ENCODE results near the gene DDR2.

DDR2 gene

DNA sequence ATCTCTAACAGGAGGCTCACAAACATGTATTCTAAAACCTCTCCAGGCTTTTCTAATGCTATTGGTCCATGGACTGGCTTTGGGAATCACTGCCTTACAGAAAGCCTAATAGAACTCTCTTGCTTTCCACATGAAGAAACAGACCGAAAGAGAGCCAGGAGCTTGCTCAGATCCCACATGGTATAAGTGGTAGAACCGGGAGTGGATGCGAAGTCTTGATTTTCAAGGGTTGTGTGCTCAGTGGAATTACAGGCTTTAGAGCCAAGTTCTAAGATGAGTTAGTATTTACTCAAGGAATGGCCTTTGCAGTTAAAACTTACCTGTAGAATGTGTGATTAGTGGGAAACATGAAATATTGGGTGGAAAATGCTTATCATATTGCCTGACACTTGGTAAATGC is 103.9 kb downstream of the DDR2 start:
- Histone ChIP-seq H3K9ac (ENCODE audit: low read length) (no peak overlapping the region), H3K27me3 (ENCODE audit: control insufficient read depth in 1 of 2, insufficient read depth in 1 of 2, low read length in 2 of 2) (no peaks in the 10 kb centered on the region), H3K4me1 (ENCODE audit: control insufficient read depth, insufficient read depth, low read depth, low read length) (peaks cover 4% of the 10 kb centered on the region), H3K79me1 (replicated peaks; ENCODE audit: low read length, poor library complexity, severe bottlenecking) (peaks cover 6% of the 10 kb centered on the region), H2AFZ (ENCODE audit: low read depth, low read length) (no peak overlapping the region), H3K4ac (ENCODE audit: low read depth in 1 of 2, low read length in 2 of 2) (no peak overlapping the region), H2BK120ac (ENCODE audit: low read depth, low read length) (no peak overlapping the region), H2BK15ac (ENCODE audit: low read depth, poor library complexity, severe bottlenecking) (no peak overlapping the region), H3K36me3 (ENCODE audit: control insufficient read depth in 1 of 2, insufficient read depth in 2 of 2, low read depth in 1 of 2, low read length in 2 of 2) (peaks cover 0 to 60% of the 10 kb centered on the region in 2 experiments), H3K27ac (ENCODE audit: low read length, poor library complexity, severe bottlenecking) (no peak overlapping the region), H2BK12ac (ENCODE audit: low read length in 2 of 2) (no peak overlapping the region), H2BK5ac (ENCODE audit: low read depth, low read length, poor library complexity, severe bottlenecking) (no peak overlapping the region), H4K8ac (ENCODE audit: low read length) (no peak overlapping the region), H3K14ac (ENCODE audit: low read length in 2 of 2) (no peak overlapping the region), H2AK5ac (ENCODE audit: low read length, severe bottlenecking) (no peak overlapping the region), H3K9me3 (ENCODE audit: control insufficient read depth, low read length) (no peaks in the 10 kb centered on the region), H3K4me2 (ENCODE audit: low read length, poor library complexity, severe bottlenecking) (no peak overlapping the region), H3K23ac (ENCODE audit: low read length in 2 of 2) (no peak overlapping the region), H3K4me3 (ENCODE audit: insufficient read depth in 1 of 2, low read depth in 1 of 2, low read length in 2 of 2) (no peak overlapping the region), H3K18ac (ENCODE audit: low read depth in 1 of 2, low read length in 2 of 2) (no peak overlapping the region), H4K91ac (ENCODE audit: low read length) (no peak overlapping the region)
- no peak for DNase-seq
- 92% methylated on average over 3 of the region's 3 CpGs for WGBS

GRCh38 chr1:162736633-162737067 is 104.4 kb downstream of the DDR2 start:
- Histone ChIP-seq H3K4me1 (ENCODE audit: control insufficient read depth, insufficient read depth, low read depth, low read length) (peaks cover 4% of the 10 kb centered on the region), H3K14ac (ENCODE audit: low read length in 2 of 2) (no peak overlapping the region), H4K91ac (ENCODE audit: low read length) (no peak overlapping the region), H3K27me3 (ENCODE audit: control insufficient read depth in 1 of 2, insufficient read depth in 1 of 2, low read length in 2 of 2) (no peaks in the 10 kb centered on the region), H3K9ac (ENCODE audit: low read length) (no peak overlapping the region), H2BK15ac (ENCODE audit: low read depth, poor library complexity, severe bottlenecking) (no peak overlapping the region), H3K79me1 (replicated peaks; ENCODE audit: low read length, poor library complexity, severe bottlenecking) (peaks cover 9% of the 10 kb centered on the region), H3K4me2 (ENCODE audit: low read length, poor library complexity, severe bottlenecking) (no peak overlapping the region), H3K27ac (ENCODE audit: low read length, poor library complexity, severe bottlenecking) (no peak overlapping the region), H3K36me3 (ENCODE audit: control insufficient read depth in 1 of 2, insufficient read depth in 2 of 2, low read depth in 1 of 2, low read length in 2 of 2) (peaks cover 0 to 60% of the 10 kb centered on the region in 2 experiments), H2BK5ac (ENCODE audit: low read depth, low read length, poor library complexity, severe bottlenecking) (no peak overlapping the region), H3K18ac (ENCODE audit: low read depth in 1 of 2, low read length in 2 of 2) (no peak overlapping the region), H3K4ac (ENCODE audit: low read depth in 1 of 2, low read length in 2 of 2) (no peak overlapping the region), H2BK120ac (ENCODE audit: low read depth, low read length) (no peak overlapping the region), H4K8ac (ENCODE audit: low read length) (no peak overlapping the region), H3K23ac (ENCODE audit: low read length in 2 of 2) (no peak overlapping the region), H3K9me3 (ENCODE audit: control insufficient read depth, low read length) (no peaks in the 10 kb centered on the region), H2AFZ (ENCODE audit: low read depth, low read length) (no peak overlapping the region), H2BK12ac (ENCODE audit: low read length in 2 of 2) (no peak overlapping the region), H3K4me3 (ENCODE audit: insufficient read depth in 1 of 2, low read depth in 1 of 2, low read length in 2 of 2) (no peak overlapping the region), H2AK5ac (ENCODE audit: low read length, severe bottlenecking) (no peak overlapping the region)
- no peak for DNase-seq
- 100% methylated on average over 2 of the region's 3 CpGs for WGBS

- WGBS: 91% methylated on average over 2 of the region's 4 CpGs
- no peak overlapping the region for H2BK5ac ChIP-seq (ENCODE audit: low read depth, low read length, poor library complexity, severe bottlenecking)
- no peaks in the 10 kb centered on the region for H3K4me1 ChIP-seq (ENCODE audit: control insufficient read depth, insufficient read depth, low read depth, low read length)
- H2BK15ac ChIP-seq (ENCODE audit: low read depth, poor library complexity, severe bottlenecking): no peak overlapping the region
- no peak overlapping the region for H3K14ac ChIP-seq (ENCODE audit: low read length in 2 of 2)
- no peak overlapping the region for H3K4me3 ChIP-seq (ENCODE audit: insufficient read depth in 1 of 2, low read depth in 1 of 2, low read length in 2 of 2)
- H3K79me1 ChIP-seq (replicated peaks; ENCODE audit: low read length, poor library complexity, severe bottlenecking): peaks cover 4% of the 10 kb centered on the region
- H3K9me3 ChIP-seq (ENCODE audit: control insufficient read depth, low read length): no peaks in the 10 kb centered on the region
- no peak overlapping the region for H3K27ac ChIP-seq (ENCODE audit: low read length, poor library complexity, severe bottlenecking)
- peaks cover 3 to 55% of the 10 kb centered on the region in 2 experiments for H3K36me3 ChIP-seq (ENCODE audit: control insufficient read depth in 1 of 2, insufficient read depth in 2 of 2, low read depth in 1 of 2, low read length in 2 of 2)
- no peak overlapping the region for H3K9ac ChIP-seq (ENCODE audit: low read length)
- H2BK120ac ChIP-seq (ENCODE audit: low read depth, low read length): no peak overlapping the region
- no peak for DNase-seq
- H4K91ac ChIP-seq (ENCODE audit: low read length): no peak overlapping the region
- no peak overlapping the region for H4K8ac ChIP-seq (ENCODE audit: low read length)
- H2AFZ ChIP-seq (ENCODE audit: low read depth, low read length): no peak overlapping the region
- H2BK12ac ChIP-seq (ENCODE audit: low read length in 2 of 2): no peak overlapping the region
- no peaks in the 10 kb centered on the region for H3K27me3 ChIP-seq (ENCODE audit: control insufficient read depth in 1 of 2, insufficient read depth in 1 of 2, low read length in 2 of 2)
- no peak overlapping the region for H3K4ac ChIP-seq (ENCODE audit: low read depth in 1 of 2, low read length in 2 of 2)
- no peak overlapping the region for H3K4me2 ChIP-seq (ENCODE audit: low read length, poor library complexity, severe bottlenecking)
- H2AK5ac ChIP-seq (ENCODE audit: low read length, severe bottlenecking): no peak overlapping the region
- no peak overlapping the region for H3K18ac ChIP-seq (ENCODE audit: low read depth in 1 of 2, low read length in 2 of 2)
- H3K23ac ChIP-seq (ENCODE audit: low read length in 2 of 2): no peak overlapping the region
These were observed 108.5 kb downstream of the DDR2 start for GRCh38 chr1:162740755-162741154.

DNA sequence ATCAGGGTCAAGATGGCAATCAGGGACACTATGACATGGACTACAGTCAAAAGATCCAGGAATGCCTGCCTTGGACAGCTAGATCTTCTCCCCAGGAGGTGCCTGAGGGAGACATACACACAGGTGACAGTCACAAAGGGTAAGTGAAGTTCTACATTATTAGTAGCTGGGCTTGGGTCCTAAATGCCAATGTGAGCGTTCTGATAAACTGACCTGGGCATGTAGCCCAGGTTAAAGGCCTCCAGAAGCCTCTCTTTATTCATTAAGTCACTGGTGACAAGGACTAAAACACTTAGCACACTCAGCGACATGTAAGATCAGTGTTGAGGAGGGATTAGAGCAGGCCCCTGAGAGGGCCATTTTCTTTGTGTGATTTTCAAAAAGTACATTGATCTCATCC is 109.3 kb downstream of the DDR2 start:
- Histone ChIP-seq H3K23ac (ENCODE audit: low read length in 2 of 2) (no peak overlapping the region), H3K9ac (ENCODE audit: low read length) (no peak overlapping the region), H2BK12ac (ENCODE audit: low read length in 2 of 2) (no peak overlapping the region), H3K79me1 (replicated peaks; ENCODE audit: low read length, poor library complexity, severe bottlenecking) (peaks cover 4% of the 10 kb centered on the region), H3K4me3 (ENCODE audit: insufficient read depth in 1 of 2, low read depth in 1 of 2, low read length in 2 of 2) (no peak overlapping the region), H3K4ac (ENCODE audit: low read depth in 1 of 2, low read length in 2 of 2) (no peak overlapping the region), H3K9me3 (ENCODE audit: control insufficient read depth, low read length) (no peaks in the 10 kb centered on the region), H3K27me3 (ENCODE audit: control insufficient read depth in 1 of 2, insufficient read depth in 1 of 2, low read length in 2 of 2) (no peaks in the 10 kb centered on the region), H3K18ac (ENCODE audit: low read depth in 1 of 2, low read length in 2 of 2) (peak overlapping the region in 1 of 2 experiments; percentile 40), H4K8ac (ENCODE audit: low read length) (no peak overlapping the region), H3K36me3 (ENCODE audit: control insufficient read depth in 1 of 2, insufficient read depth in 2 of 2, low read depth in 1 of 2, low read length in 2 of 2) (peaks cover 10 to 55% of the 10 kb centered on the region in 2 experiments), H2BK120ac (ENCODE audit: low read depth, low read length) (no peak overlapping the region), H3K27ac (ENCODE audit: low read length, poor library complexity, severe bottlenecking) (no peak overlapping the region), H2AFZ (ENCODE audit: low read depth, low read length) (no peak overlapping the region), H3K4me1 (ENCODE audit: control insufficient read depth, insufficient read depth, low read depth, low read length) (no peaks in the 10 kb centered on the region), H3K4me2 (ENCODE audit: low read length, poor library complexity, severe bottlenecking) (no peak overlapping the region), H2AK5ac (ENCODE audit: low read length, severe bottlenecking) (no peak overlapping the region), H4K91ac (ENCODE audit: low read length) (no peak overlapping the region), H3K14ac (ENCODE audit: low read length in 2 of 2) (no peak overlapping the region), H2BK5ac (ENCODE audit: low read depth, low read length, poor library complexity, severe bottlenecking) (no peak overlapping the region), H2BK15ac (ENCODE audit: low read depth, poor library complexity, severe bottlenecking) (no peak overlapping the region)
- WGBS: 73% methylated on average over 1 of the region's 2 CpGs
- no peak for DNase-seq
